Peyer's patch (tissue), 4 donors: ENCODE data around the gene SPINDOC.

ENCODE experiments used
- CTCF ChIP-seq, 6 experiments: fragments of 450-650 bp in 4 of 6; fragments of 200-600 bp in 2 of 6; sonication (generic) in 1 of 6; IDR thresholded peaks; one replicate each; pipeline ENCODE4 v1.5.1; 2017 to 2019; ENCODE audit warnings: antibody characterized with exemption in 6 of 6, mild to moderate bottlenecking in 3 of 6, moderate library complexity in 1 of 6
- POLR2A ChIP-seq, 2 donors: fragments of 450-650 bp; IDR thresholded peaks; one replicate each; pipeline ENCODE4 v1.5.1; 2017; ENCODE audit warnings: antibody characterized with exemption in 2 of 2, mild to moderate bottlenecking in 2 of 2, moderate library complexity in 2 of 2

GRCh38 chr11:63875506-63876065 lies 62.3 kb downstream of the SPINDOC start:
- TF ChIP-seq CTCF (IDR thresholded peaks at IDR 0.05) (no peak), POLR2A (IDR thresholded peaks at IDR 0.05) (no peak)
